GM12873 (cell line): ENCODE results near the gene ETV1.

Experiments
- CTCF ChIP-seq: IDR thresholded peaks from 2 replicates; pipeline ENCODE4 v1.5.1; 2012; ENCODE audit warnings: low read depth, mild to moderate bottlenecking, moderate library complexity, low read length, control low read depth; ENCODE audit not compliant: insufficient read depth; ENCODE audit errors: missing control alignments

Gene ETV1

DNA sequence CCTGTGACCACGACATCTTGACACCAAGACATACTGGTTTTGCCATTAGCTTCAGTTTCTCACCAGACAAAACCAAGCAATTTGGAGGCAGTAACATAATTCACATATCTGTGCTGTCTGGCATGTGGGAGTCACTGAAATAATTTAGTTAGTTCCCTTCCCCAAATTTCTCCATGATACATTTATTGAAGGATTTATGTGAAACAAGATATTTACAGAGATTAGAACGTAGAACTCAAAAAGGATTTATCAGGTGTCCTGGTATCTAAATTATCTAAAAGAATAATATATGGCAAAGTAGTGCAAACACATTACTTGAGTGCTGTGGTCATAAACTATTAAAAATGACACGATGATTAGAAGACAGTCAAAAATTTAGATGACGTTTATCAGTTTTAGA lies 98.7 kb downstream of the ETV1 start:
- TF ChIP-seq CTCF: no peak

GRCh38 chr7:13886356-13886755 lies 103.1 kb downstream of the ETV1 start:
- no peak for TF ChIP-seq CTCF

GRCh38 chr7:13882051-13882450 lies 107.4 kb downstream of the ETV1 start:
- no peak for TF ChIP-seq CTCF

GRCh38 chr7:13880789-13881188 lies 108.7 kb downstream of the ETV1 start:
- no peak for TF ChIP-seq CTCF

DNA sequence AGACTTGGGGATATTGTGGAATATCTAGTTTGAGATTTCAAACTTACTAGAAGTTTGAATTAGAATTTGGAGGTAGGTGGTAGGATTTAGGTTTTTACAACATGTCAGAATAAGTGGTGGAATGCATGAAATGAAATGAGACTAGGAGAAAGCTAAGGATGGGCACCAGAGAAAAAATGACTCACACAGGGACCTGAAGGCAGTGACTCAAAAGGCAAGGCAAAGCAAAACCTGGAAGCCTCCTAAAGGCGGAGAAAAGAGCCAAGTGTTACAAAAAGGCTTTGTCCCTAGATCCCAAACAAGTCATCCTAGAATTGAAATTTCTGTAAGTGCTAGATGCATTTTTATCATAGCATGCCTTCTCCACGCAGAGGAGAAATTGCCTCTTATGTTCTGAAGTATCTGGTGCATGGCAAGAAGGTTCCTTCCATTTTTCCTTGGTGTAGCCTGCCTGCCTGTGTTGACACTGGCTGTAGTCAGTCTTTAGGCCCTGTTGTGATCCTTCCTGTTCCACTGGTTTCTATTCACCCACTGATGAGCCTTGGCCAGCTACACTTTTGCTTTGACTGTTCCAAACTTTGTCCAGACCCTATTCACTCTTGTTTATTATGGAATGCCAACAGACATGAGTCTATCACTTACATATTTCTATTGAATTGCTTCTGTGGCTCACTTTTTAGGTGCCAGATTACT lies 109.3 kb downstream of the ETV1 start:
- no peak for TF ChIP-seq CTCF

GRCh38 chr7:13879143-13879542 lies 110.3 kb downstream of the ETV1 start:
- no peak for TF ChIP-seq CTCF

DNA sequence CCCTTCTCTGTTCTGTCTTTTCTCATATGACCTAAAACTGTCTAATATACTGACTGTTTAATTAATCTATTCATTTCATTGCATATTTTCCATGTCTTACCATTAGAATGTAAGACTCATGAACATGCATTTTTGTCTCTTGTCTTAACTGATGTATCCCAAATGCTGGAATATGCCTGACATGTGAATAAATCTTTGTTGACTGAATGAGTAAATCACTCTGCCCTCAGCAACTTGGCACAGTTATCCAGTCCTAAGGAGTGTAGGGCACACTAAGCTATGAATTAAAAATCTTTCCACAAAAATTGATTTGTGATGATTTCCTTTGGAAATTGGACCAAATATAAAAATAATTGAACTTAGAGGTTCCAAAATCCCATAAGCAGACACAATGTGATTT lies 111.3 kb downstream of the ETV1 start:
- no peak for TF ChIP-seq CTCF
